Measurements from ENCODE around the gene ARHGEF2. TPM values are rescaled to one million over a fixed set of nuclear protein-coding genes. Genes with fewer than 3 reads are reported as not detected.
"Not testable (repeated sequence)": the region's sequence is repeated elsewhere in the genome, so short reads cannot be mapped to it uniquely, and the experiment has no call there.

Gene ARHGEF2
- total RNA-seq, 1 donor from 2014 or later, result 172 TPM

DNA sequence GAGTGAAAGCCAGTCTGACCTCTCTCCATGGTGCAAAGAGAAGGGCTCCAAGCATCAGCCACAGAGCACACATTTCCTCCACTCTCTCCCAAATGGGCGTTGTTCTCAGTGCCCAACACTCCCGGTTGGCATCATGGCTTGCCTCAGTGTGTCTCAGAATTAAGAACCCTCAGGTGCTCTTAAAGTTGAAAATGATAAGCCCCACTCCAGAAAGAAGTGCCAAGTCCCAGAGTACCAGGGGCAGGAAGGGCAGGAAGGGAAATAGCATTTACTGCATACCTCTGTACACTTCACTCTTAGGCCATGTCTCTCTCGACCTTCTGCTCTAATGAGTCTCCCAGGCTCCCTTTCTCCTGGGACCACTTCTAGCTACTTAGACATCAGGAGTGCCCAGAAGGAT is 15.2 kb upstream of the ARHGEF2 start:
- intact Hi-C loops (cut with micrococcal nuclease), result no loop called here

GRCh38 chr1:155990005-155990739 is 11.8 kb upstream of the ARHGEF2 start:
- intact Hi-C loops (cut with micrococcal nuclease), result no loop called here

DNA sequence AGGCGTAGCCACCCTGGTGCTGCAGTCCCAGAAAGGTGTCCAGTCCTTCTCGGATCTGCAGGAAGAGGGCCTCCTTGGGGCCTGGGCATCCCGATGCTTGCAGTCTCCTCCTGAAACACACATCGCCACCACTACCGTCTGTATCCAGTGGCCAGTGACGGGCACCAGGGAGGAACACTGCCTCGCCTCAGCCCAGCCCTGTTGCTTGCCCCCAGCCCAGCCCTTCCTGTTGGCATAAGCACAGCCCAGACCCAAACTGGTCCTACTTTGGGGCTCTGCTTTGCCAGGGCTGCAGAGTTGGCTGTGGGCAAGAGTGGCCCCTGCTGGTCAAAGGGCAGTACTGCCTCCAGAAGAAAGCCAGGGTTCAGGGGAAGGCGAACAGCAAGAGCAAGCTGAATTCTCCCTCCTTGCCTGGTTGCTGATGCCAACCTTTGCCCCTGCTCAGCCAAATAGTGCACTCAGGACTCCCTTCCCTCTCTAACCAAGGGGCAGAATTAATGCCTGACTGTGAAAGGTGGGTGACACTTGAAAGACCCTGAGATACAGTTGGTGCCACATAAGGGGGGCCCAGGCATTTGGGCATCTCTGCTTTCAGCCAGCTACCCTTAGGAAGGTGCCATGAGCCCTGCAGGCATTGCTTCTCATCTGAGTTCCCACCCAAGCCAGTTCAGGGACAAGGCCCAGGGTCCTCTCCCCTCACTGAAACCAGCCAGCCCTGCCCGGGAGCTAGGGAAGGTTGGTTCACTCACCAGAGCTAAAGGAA is 11.1 kb upstream of the ARHGEF2 start:
- intact Hi-C loops (cut with micrococcal nuclease), result loop anchor here (1.0 kb wide), 2 partner anchors 51 to 55 kb away; partner anchors contain the start of gene KHDC4

DNA sequence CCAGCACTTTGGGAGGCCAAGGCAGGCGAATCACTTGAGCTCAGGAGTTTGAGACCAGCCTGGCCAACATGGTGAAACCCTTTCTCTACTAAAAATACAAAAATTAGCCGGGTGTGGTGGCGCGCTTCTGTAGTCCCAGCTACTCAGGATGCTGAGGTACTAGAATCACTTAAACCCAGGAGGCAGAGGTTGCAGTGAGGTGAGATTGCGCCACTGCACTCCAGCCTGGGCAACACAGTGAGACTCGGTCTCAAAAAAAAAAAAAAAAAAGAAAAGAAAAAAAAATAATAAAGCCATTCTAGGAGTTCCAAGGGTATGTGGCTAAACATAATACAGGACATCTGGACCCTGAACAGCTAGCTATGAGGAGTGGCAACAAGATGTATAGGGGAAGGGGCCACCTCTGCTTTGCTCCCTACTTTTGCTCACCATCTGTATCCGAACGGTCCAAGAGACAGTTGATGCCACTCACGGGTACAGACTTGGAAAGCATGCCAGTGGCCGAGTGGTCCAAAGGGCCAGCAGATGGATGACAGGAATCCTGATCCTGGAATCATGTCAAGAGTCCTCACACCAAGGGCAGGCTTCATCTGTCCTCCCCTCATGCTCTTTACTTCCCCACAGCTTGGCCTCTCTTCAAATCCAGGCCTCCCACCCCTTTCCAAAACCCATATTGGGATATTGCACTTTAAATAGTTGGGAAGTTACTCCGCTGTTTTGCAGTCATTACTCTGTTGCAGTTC is 6.7 kb upstream of the ARHGEF2 start:
- intact Hi-C loops (cut with micrococcal nuclease), result not testable (repeated sequence)

GRCh38 chr1:155984341-155984740 is 6.0 kb upstream of the ARHGEF2 start:
- intact Hi-C loops (cut with micrococcal nuclease), result no loop called here

- intact Hi-C loops (cut with micrococcal nuclease), result no loop called here
These were observed 5.1 kb upstream of the ARHGEF2 start for GRCh38 chr1:155983191-155984024.

DNA sequence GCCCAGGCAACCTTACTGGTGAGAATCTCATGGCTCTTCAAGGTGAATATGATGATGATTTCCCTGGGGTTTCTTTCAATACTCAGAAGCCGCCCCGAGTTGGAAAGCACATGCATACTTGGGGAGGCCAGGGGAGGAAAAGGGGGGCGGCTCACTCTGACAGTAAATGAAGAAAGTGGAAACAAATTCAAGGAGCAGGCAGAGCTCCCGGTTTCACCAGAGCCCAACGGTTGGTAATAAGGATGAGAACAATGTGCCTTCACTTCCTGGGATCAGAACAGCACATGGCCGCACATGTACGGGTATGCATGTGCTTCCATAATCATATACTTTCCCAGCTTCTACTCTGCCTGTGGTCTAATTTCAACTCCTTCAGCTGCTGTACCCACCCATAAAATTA is 3.8 kb upstream of the ARHGEF2 start:
- intact Hi-C loops (cut with micrococcal nuclease), result no loop called here

GRCh38 chr1:155981266-155982088 is 3.1 kb upstream of the ARHGEF2 start:
- intact Hi-C loops (cut with micrococcal nuclease), result no loop called here

GRCh38 chr1:155979597-155980343 is 1.4 kb upstream of the ARHGEF2 start:
- intact Hi-C loops (cut with micrococcal nuclease), result loop anchor here (5.0 to 10.0 kb wide), 2 partner anchors 73 to 655 kb away; partner anchors contain the start of genes LAMTOR2, RUSC1 and UBQLN4

DNA sequence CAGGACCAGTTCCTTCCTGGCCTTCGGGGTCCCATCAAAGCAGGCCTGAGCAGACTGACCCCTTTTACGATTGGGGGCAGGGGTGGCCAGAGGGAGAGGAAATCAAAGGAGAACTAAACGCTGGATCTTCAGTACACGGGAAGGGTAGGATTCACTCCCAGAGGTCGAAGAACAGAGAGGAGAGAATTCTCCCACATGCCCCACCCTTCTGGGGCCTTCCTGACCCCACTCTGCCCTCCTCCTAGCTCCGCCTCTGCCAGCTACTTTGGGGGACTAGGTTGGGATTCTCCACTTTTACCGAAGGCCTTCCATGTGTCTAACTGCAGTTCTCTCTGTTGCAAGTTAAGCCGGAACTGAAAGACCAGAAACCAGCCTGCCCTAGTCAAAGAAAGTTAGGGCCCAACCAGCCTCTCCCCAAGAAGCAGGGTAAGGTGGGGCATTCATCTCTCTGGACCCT is 654 bp upstream of the ARHGEF2 start:
- intact Hi-C loops (cut with micrococcal nuclease), result loop anchor here (1.0 to 10.0 kb wide), 3 partner anchors 45 to 654 kb away; partner anchors contain the start of genes KHDC4, LAMTOR2, RUSC1 and UBQLN4

DNA sequence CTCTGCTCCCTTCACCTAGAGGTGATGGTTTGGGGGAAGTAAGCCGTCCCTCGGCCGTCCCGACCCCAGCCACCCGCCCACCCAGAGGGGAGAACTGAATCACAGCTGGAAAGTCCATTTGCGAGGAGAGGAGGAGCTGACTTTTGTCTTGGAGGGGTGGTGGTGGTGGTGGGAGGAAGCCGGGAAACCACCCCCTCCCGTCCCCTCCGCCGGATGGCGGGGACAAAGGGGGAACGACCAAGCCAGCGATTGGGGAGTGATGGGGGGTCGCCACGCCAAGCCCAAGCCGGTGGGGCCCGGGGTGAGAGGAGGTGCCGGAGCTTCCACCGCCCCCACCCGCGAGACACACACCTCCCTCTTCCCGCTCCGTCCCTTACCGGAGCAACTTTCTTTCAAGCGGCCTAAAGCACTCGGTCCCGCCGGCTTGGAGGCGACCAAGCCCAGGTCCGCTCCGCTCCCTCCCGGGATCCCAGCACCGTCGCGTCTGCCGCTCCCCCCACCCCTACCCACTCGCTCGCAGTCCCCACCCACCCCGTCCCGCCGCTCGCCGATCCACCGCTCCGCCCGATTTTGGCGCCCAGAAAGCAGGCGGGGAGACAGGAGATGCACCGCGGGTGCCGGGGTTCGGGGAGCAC is 540 bp downstream of the ARHGEF2 start:
- intact Hi-C loops (cut with micrococcal nuclease), result loop anchor here (1.0 to 10.0 kb wide), 4 partner anchors 31 to 653 kb away; partner anchors contain the start of genes KHDC4, LAMTOR2, RUSC1 and UBQLN4

GRCh38 chr1:155976913-155977689 is 1.2 kb downstream of the ARHGEF2 start:
- intact Hi-C loops (cut with micrococcal nuclease), result loop anchor here (2.0 to 10.0 kb wide), 3 partner anchors 30 to 652 kb away; partner anchors contain the start of genes LAMTOR2, RUSC1 and UBQLN4

DNA sequence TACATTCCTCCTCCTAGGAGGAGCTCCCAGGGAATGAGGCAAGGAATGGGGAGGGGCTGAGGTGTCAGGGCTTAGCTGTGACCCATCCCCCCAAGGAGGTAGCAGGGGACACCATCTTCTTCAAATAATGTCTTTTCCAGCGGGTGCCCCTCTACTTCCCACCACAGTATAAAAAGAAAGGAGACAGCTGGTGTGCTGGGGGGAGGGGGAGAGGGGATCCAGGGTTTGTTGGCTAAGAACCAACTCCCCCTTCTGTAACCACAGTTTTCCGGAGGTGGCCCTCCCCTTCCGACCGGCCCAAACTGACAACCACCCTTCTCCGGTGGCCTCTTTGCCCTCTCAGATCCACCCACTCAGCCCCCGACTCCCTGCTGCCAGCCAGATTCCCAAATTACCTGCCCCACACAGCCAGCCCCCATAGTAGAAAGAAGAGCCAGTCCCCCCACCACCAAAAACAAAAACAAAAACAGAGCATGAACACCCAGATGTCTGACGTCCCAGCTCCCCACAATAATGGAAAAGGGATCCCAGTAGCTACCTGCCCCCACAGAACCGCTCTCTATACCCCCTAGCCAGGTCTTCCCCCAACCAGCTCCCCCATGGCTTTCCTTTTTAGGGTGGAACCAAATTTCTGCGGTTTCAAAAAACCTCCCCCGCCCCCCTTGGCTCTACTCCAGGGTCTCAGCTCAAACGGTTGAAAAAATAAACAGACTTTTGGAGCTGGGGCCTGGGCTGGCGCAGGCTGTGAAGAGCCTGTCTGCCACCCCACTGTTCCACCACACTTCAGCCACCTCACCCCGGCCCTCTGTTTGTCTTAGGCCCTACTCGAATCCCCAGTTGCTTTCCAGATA is 2.1 kb downstream of the ARHGEF2 start:
- intact Hi-C loops (cut with micrococcal nuclease), result loop anchor here (2.0 to 10.0 kb wide), 3 partner anchors 29 to 651 kb away; partner anchors contain the start of genes LAMTOR2, RUSC1 and UBQLN4

GRCh38 chr1:155975375-155976061 is 2.8 kb downstream of the ARHGEF2 start:
- intact Hi-C loops (cut with micrococcal nuclease), result loop anchor here (2.0 to 10.0 kb wide), 3 partner anchors 29 to 651 kb away; partner anchors contain the start of genes LAMTOR2, RUSC1 and UBQLN4

DNA sequence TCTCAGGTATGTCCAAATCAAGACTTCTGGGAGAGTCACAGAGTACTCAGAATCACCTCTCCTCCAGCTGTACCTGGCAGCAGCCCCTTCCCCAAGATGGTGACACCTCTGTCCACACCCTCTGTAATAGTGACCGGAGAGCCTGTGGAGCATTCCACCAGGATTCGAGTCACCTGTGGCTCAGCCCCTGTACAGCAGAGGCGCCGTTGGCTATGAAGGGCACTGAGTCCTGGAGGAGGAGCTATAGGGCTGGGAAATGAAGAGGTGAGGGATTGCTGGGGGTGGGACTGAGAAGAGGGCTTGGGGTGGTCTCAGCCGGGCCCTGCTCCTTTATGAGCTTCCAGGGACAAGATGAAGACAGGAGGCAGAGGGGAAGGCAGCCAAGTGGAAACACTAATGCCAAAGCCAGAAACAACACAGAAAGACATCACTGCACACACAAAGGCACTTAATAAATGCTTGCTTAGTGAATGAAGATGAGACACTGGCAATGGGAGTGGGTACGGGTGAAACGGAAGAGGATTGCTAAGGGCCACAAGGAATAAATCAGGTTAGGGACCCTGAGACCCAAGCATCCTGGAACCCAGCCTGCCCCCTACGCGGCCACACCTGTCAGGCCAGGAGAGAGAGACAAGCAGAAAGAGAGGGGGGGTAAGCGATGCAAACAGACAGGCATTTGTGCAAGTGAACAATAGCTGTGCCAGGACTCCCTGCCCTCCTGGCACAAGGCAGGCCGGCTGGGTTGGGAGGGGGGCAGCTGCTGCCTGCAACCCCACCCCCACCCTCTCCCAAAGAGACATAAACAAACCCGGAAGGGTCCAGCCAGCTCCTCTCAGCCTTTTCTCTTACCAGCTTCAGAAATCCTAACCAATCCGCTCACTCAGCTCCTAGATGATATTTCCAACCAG is 3.9 kb downstream of the ARHGEF2 start:
- intact Hi-C loops (cut with micrococcal nuclease), result loop anchor here (5.0 to 10.0 kb wide), 2 partner anchors 78 to 650 kb away; partner anchors contain the start of genes LAMTOR2, RUSC1 and UBQLN4
